Smooth muscle cell (in vitro differentiated cells): Measurements from ENCODE around the gene MST1. TPM values are rescaled to one million over a fixed set of nuclear protein-coding genes. Genes with fewer than 3 reads are reported as not detected.

Source experiments
- DNase-seq: peaks from one replicate; lab custom pipeline; 2025; ENCODE audit not compliant: unreplicated experiment; lab: John Stamatoyannopoulos, UW
- H2AFZ ChIP-seq: fragments of 200-600 bp; sonication (generic); 2 replicates; pipeline ENCODE4 v1.6.0; 2016; ENCODE audit warnings: antibody characterized with exemption, low read depth, mild to moderate bottlenecking
- H3F3A ChIP-seq: fragments of 200-600 bp; sonication (generic); 2 replicates; pipeline ENCODE4 v1.6.0; 2017; ENCODE audit warnings: antibody characterized with exemption, low read depth
- H3K27ac ChIP-seq: fragments of 200-600 bp; sonication (generic); 2 replicates; pipeline ENCODE4 v1.5.1; 2016; ENCODE audit warnings: low read depth, mild to moderate bottlenecking
- H3K27me3 ChIP-seq: fragments of 200-600 bp; sonication (generic); 2 replicates; pipeline ENCODE4 v1.6.1; 2016; ENCODE audit warnings: low read depth, mild to moderate bottlenecking
- H3K36me3 ChIP-seq: fragments of 200-600 bp; sonication (generic); 2 replicates; pipeline ENCODE4 v1.5.1; 2016; ENCODE audit warnings: low read depth
- H3K4me1 ChIP-seq: fragments of 200-600 bp; sonication (generic); 2 replicates; pipeline ENCODE4 v1.5.1; 2016; ENCODE audit warnings: low read depth
- H3K4me2 ChIP-seq: fragments of 200-600 bp; sonication (generic); 2 replicates; pipeline ENCODE4 v1.6.0; 2016; ENCODE audit warnings: mild to moderate bottlenecking
- H3K4me3 ChIP-seq: fragments of 200-600 bp; sonication (generic); 2 replicates; pipeline ENCODE4 v1.5.1; 2016; ENCODE audit warnings: mild to moderate bottlenecking
- H3K79me2 ChIP-seq: fragments of 200-600 bp; sonication (generic); 2 replicates; pipeline ENCODE4 v1.6.0; 2016; ENCODE audit warnings: low read depth, mild to moderate bottlenecking
- H3K9ac ChIP-seq: fragments of 200-600 bp; sonication (generic); 2 replicates; pipeline ENCODE4 v1.6.0; 2016; ENCODE audit warnings: low read depth
- H3K9me3 ChIP-seq: fragments of 200-600 bp; sonication (generic); replicated peaks from 2 replicates; pipeline ENCODE4 v1.5.1; 2016; ENCODE audit warnings: low read depth
- H4K20me1 ChIP-seq: fragments of 200-600 bp; sonication (generic); 2 replicates; pipeline ENCODE4 v1.6.0; 2016; ENCODE audit warnings: low read depth
- CTCF ChIP-seq: fragments of 200-600 bp; sonication (generic); IDR thresholded peaks from 2 replicates; pipeline ENCODE4 v1.5.1; 2017; ENCODE audit warnings: borderline replicate concordance, mild to moderate bottlenecking, antibody characterized with exemption; ENCODE audit not compliant: insufficient read depth, poor library complexity, severe bottlenecking
- WGBS: methylation state at CpG from one replicate; pipeline ENCODE4 v1.1.7; 2016; ENCODE audit warnings: low lambda C conversion rate; 5-methylcytosine and 5-hydroxymethylcytosine counted together
- polyA plus RNA-seq: library from polyadenylated mRNA; unstranded; fragments of >200 nt; fragmentation: Nextera tagmentation; extraction: Ambion mirVana; gene quantifications from 2 replicates; pipeline ENCODE4 v1.2.1, GENCODE V29; 2016
- total RNA-seq: library from RNA; depleted of rRNA; stranded (reverse); fragments of >200 nt; gene quantifications from 2 replicates; pipeline ENCODE4 v1.2.3, GENCODE V29; 2014

The MST1 gene
- total and polyA plus RNA-seq, 2 experiments from 2014 or later = 18.7 to 22.9 TPM

- no peaks in the 10 kb centered on the region for H4K20me1 ChIP-seq
- H2AFZ ChIP-seq = no peak overlapping the region
- WGBS = 98% methylated on average over 8 of the region's 8 CpGs
Measured at GRCh38 chr3:49709852-49710251, 20.6 kb upstream of the MST1 start.

GRCh38 chr3:49707113-49707480 is 17.8 kb upstream of the MST1 start:
- Histone ChIP-seq H4K20me1 (no peaks in the 10 kb centered on the region), H3K4me3 (no peak overlapping the region), H3K4me1 (no peaks in the 10 kb centered on the region), H3K79me2 (no peaks in the 10 kb centered on the region), H3K4me2 (no peak overlapping the region), H3F3A (no peaks in the 10 kb centered on the region), H3K9me3 (no peaks in the 10 kb centered on the region), H2AFZ (no peak overlapping the region), H3K9ac (no peak overlapping the region), H3K27ac (no peak overlapping the region), H3K36me3 (no peaks in the 10 kb centered on the region), H3K27me3 (no peaks in the 10 kb centered on the region)
- WGBS = 89% methylated on average over 3 of the region's 4 CpGs
- no peak for TF ChIP-seq CTCF
- no peak for DNase-seq

More at GRCh38 chr3:49709852-49710251, 20.6 kb upstream of the MST1 start:
- no peak overlapping the region for H3K27ac ChIP-seq
- H3K27me3 ChIP-seq = no peaks in the 10 kb centered on the region
- H3F3A ChIP-seq = no peaks in the 10 kb centered on the region
- H3K79me2 ChIP-seq = no peaks in the 10 kb centered on the region
- H3K4me1 ChIP-seq = no peaks in the 10 kb centered on the region
- no peaks in the 10 kb centered on the region for H3K9me3 ChIP-seq
- no peaks in the 10 kb centered on the region for H3K36me3 ChIP-seq
- no peak overlapping the region for H3K9ac ChIP-seq
- H3K4me2 ChIP-seq = no peak overlapping the region
- TF ChIP-seq CTCF = no peak
- H3K4me3 ChIP-seq = no peak overlapping the region
- DNase-seq = no peak

- Histone ChIP-seq H3F3A (no peaks in the 10 kb centered on the region), H2AFZ (no peak overlapping the region), H3K4me3 (no peak overlapping the region), H3K4me2 (no peak overlapping the region), H3K9ac (no peak overlapping the region), H3K9me3 (no peaks in the 10 kb centered on the region), H4K20me1 (no peaks in the 10 kb centered on the region), H3K79me2 (no peaks in the 10 kb centered on the region), H3K27ac (no peak overlapping the region), H3K27me3 (no peaks in the 10 kb centered on the region), H3K4me1 (no peaks in the 10 kb centered on the region), H3K36me3 (no peaks in the 10 kb centered on the region)
- DNase-seq = no peak
- WGBS = 94% methylated on average over 8 of the region's 9 CpGs
- TF ChIP-seq CTCF = no peak
Measured at GRCh38 chr3:49706456-49707112, 17.3 kb upstream of the MST1 start.

- H3F3A ChIP-seq = no peaks in the 10 kb centered on the region
- H3K4me3 ChIP-seq = no peak overlapping the region
- no peaks in the 10 kb centered on the region for H3K4me1 ChIP-seq
- no peaks in the 10 kb centered on the region for H3K79me2 ChIP-seq
- H3K9me3 ChIP-seq = no peaks in the 10 kb centered on the region
- 97% methylated on average over 17 of the region's 17 CpGs for WGBS
- H3K27me3 ChIP-seq = no peaks in the 10 kb centered on the region
- H2AFZ ChIP-seq = no peak overlapping the region
- H3K36me3 ChIP-seq = no peaks in the 10 kb centered on the region
- no peak overlapping the region for H3K9ac ChIP-seq
- no peak for DNase-seq
- no peak for TF ChIP-seq CTCF
- H4K20me1 ChIP-seq = no peaks in the 10 kb centered on the region
- no peak overlapping the region for H3K4me2 ChIP-seq
- no peak overlapping the region for H3K27ac ChIP-seq
Measured at GRCh38 chr3:49705390-49705960, 16.2 kb upstream of the MST1 start.
